K562 (cell line): ENCODE measurements around the gene RTBDN. TPM values are rescaled to one million over a fixed set of nuclear protein-coding genes. Genes with fewer than 3 reads are reported as not detected.

Experiments
- BCL6 ChIP-seq: fragments of 250-450 bp; sonication (Bioruptor Pico); IDR thresholded peaks from 2 replicates; pipeline ENCODE4 v1.4.0; 2020
- CREM ChIP-seq: IDR thresholded peaks from 2 replicates; pipeline ENCODE4 v1.6.1; 2014; ENCODE audit warnings: antibody characterized with exemption, low read depth
- EHMT2 ChIP-seq: fragments of 450-650 bp; IDR thresholded peaks from 2 replicates; pipeline ENCODE4 v1.6.1; 2018; ENCODE audit warnings: antibody characterized with exemption
- GTF2A2 ChIP-seq: IDR thresholded peaks from 2 replicates; pipeline ENCODE4 v1.6.1; 2016; ENCODE audit warnings: mild to moderate bottlenecking, missing genetic modification characterization, missing compliant biosample characterization
- HDGF ChIP-seq: fragments of 450-650 bp; IDR thresholded peaks from 2 replicates; pipeline ENCODE4 v1.6.1; 2016
- IFI16 ChIP-seq: fragments of 250-450 bp; sonication (Bioruptor Pico); IDR thresholded peaks from 2 replicates; pipeline ENCODE4 v2.1.2; 2022; ENCODE audit warnings: mild to moderate bottlenecking, inconsistent platforms
- JUND ChIP-seq, 2 experiments: IDR thresholded peaks; 2 replicates in 1 of 2; 3 replicates in 1 of 2; pipeline ENCODE4 v1.6.1; 2011; ENCODE audit warnings: borderline replicate concordance in 2 of 2, low read depth in 2 of 2, low read length in 2 of 2, improper control_type of control experiment in 1 of 2, missing biosample characterization in 1 of 2, missing genetic modification characterization in 1 of 2, missing genetic modification reagents in 1 of 2
- NELFE ChIP-seq: IDR thresholded peaks from 2 replicates; pipeline ENCODE4 v1.6.1; 2011; ENCODE audit warnings: mild to moderate bottlenecking; ENCODE audit not compliant: insufficient read depth, insufficient read length
- RB1 ChIP-seq: fragments of 450-650 bp; IDR thresholded peaks from 2 replicates; pipeline ENCODE4 v1.6.1; 2017; ENCODE audit warnings: low read depth, mild to moderate bottlenecking
- SMARCA4 ChIP-seq: fragments of 450-650 bp; IDR thresholded peaks from 2 replicates; pipeline ENCODE4 v1.6.1; 2016
- ZBTB33 ChIP-seq: sonication (generic); formaldehyde crosslinking; IDR thresholded peaks from 2 replicates; pipeline ENCODE4 v1.8.1; 2023; ENCODE audit warnings: mild to moderate bottlenecking, missing genetic modification reagents
- ZFPM2 ChIP-seq: fragments of 250-450 bp; sonication (Bioruptor Pico); IDR thresholded peaks from 2 replicates; pipeline ENCODE4 v1.5.1; 2022; ENCODE audit warnings: mild to moderate bottlenecking
- ZNF12 ChIP-seq: sonication (generic); formaldehyde crosslinking; IDR thresholded peaks from 2 replicates; pipeline ENCODE4 v1.4.0; 2020; ENCODE audit warnings: mild to moderate bottlenecking, missing genetic modification reagents
- ZNF146 ChIP-seq: IDR thresholded peaks from one replicate; pipeline ENCODE4 v1.6.1; 2018; ENCODE audit warnings: missing compliant biosample characterization; ENCODE audit not compliant: unreplicated experiment
- ZNF584 ChIP-seq: fragments of 200-800 bp; sonication (Bioruptor generic); IDR thresholded peaks from 2 replicates; pipeline ENCODE4 v1.6.1; 2016; ENCODE audit warnings: low read depth, mild to moderate bottlenecking, missing genetic modification characterization, missing compliant biosample characterization
- ZNF75A ChIP-seq: fragments of 450-650 bp; formaldehyde crosslinking; IDR thresholded peaks from 2 replicates; pipeline ENCODE4 v1.4.0; 2020; ENCODE audit warnings: mild to moderate bottlenecking
- ZNF766 ChIP-seq: fragments of 200-800 bp; sonication (Bioruptor generic); conservative IDR thresholded peaks from 2 replicates; pipeline ENCODE4 v1.6.1; 2016; ENCODE audit warnings: missing genetic modification characterization, missing compliant biosample characterization
- ZNF77 ChIP-seq: fragments of 250-450 bp; sonication (Bioruptor Pico); IDR thresholded peaks from 2 replicates; pipeline ENCODE4 v1.5.0; 2020
- polyA plus RNA-seq, 8 experiments: library from polyadenylated mRNA; depleted of rRNA in 4 of 8; stranded (reverse) in 5 of 8; unstranded in 3 of 8; fragments of >200 nt; fragmentation: Nextera tagmentation in 2 of 8; fragmentation: Illumina TruSeq in 1 of 8; extraction: Ambion mirVana in 2 of 8; extraction: Trizol in 1 of 8; gene quantifications; 2 replicates each; pipeline versions ENCODE4 v1.2.1 to v1.2.3, GENCODE V29; 2011 to 2014; ENCODE audit warnings: inconsistent platforms in 1 of 8, missing spikeins in 1 of 8
- total RNA-seq, 7 experiments: library from RNA; depleted of rRNA in 6 of 7; stranded (reverse); fragments of >200 nt in 6 of 7; fragmentation: Illumina TruSeq in 2 of 7; extraction: Trizol in 2 of 7; gene quantifications; 2 replicates each; pipeline versions ENCODE4 v1.2.1 to v1.2.3, GENCODE V29; 2011 to 2021; ENCODE audit warnings: low replicate concordance in 1 of 7
- TF ChIP-seq, protein P1 (sequence below): sonication (generic); formaldehyde crosslinking; IDR thresholded peaks from 2 replicates; pipeline ENCODE4 v1.8.0; 2023; ENCODE audit warnings: mild to moderate bottlenecking, missing genetic modification reagents

RTBDN gene
- total and polyA plus RNA-seq, 9 of the 15 experiments (the other 6 are each of a cell fraction or from before 2014, with no cell fraction given): 0.20 to 2.3 (median 0.72) TPM; not detected in 1

DNA sequence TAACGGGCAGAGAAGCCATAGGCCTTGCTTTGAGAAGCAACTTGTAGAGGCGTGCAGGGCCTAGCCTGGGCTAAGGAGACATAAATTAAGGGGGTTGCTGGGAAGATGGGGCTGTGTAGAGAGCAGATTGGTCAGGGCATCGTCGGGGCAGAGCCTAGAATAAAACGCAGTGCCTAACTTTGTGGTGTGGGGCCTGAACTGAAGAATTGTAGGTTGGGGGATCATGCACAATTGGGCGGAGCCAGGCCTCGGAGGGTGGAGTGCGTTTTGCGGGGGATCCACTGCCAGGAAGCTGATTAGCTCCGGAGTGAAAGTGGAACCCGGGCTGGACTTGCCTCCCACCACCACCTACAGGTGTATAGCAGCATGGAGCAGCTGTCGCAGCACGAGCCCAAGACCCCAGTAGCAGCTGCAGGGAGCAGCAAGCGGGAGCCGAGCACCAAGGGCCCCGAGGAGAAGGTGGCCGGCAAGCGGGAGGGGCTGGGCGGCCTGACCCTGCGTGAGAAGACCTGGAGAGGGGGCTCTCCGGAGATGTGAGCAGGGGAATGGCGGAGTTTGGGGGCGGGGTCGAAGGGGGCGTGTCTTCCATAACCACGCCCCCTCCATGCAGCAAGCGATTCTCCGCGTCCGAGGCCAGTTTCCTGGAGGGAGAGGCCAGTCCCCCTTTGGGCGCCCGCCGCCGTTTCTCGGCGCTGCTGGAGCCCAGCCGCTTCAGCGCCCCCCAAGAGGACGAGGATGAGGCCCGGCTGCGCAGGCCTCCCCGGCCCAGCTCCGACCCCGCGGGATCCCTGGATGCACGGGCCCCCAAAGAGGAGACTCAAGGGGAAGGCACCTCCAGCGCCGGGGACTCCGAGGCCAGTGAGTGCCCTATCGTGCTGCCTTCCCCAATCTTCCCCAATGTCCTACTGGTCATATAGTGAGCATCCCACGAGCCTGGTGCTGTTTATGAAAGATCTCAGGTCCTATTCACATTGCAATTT is 33.0 kb upstream of the RTBDN start (continued):
- TF ChIP-seq ZNF584 (CRISPR knock-in tag) (no peak), ZBTB33 (0 out of 2 replicates have a peak, but pooled peaks have one; percentile 11), RB1 (peak; percentile 33; the same call in 1 of the 2 replicates), EHMT2 (no peak), NELFE (no peak), GTF2A2 (tag) (no peak), ZNF12 (no peak), ZFPM2 (CRISPR knock-in tag) (no peak), ZNF766 (no peak), BCL6 (no peak), HDGF (0 out of 2 replicates have a peak, but pooled peaks have one; percentile 31), ZNF77 (CRISPR knock-in tag) (no peak), CREM (0 out of 2 replicates have a peak, but pooled peaks have one; percentile 13), JUND (IDR thresholded peaks at IDR 0.05; ENCODE audit: borderline replicate concordance, low read depth, low read length) (no peak), JUND (tag; IDR thresholded peaks at IDR 0.05; ENCODE audit: borderline replicate concordance, low read depth, low read length) (no peak), IFI16 (no peak), ZNF146 (CRISPR knock-in tag) (no peak), SMARCA4 (no peak), ZNF75A (CRISPR knock-in tag) (no peak)
- TF ChIP-seq, protein P1, sequence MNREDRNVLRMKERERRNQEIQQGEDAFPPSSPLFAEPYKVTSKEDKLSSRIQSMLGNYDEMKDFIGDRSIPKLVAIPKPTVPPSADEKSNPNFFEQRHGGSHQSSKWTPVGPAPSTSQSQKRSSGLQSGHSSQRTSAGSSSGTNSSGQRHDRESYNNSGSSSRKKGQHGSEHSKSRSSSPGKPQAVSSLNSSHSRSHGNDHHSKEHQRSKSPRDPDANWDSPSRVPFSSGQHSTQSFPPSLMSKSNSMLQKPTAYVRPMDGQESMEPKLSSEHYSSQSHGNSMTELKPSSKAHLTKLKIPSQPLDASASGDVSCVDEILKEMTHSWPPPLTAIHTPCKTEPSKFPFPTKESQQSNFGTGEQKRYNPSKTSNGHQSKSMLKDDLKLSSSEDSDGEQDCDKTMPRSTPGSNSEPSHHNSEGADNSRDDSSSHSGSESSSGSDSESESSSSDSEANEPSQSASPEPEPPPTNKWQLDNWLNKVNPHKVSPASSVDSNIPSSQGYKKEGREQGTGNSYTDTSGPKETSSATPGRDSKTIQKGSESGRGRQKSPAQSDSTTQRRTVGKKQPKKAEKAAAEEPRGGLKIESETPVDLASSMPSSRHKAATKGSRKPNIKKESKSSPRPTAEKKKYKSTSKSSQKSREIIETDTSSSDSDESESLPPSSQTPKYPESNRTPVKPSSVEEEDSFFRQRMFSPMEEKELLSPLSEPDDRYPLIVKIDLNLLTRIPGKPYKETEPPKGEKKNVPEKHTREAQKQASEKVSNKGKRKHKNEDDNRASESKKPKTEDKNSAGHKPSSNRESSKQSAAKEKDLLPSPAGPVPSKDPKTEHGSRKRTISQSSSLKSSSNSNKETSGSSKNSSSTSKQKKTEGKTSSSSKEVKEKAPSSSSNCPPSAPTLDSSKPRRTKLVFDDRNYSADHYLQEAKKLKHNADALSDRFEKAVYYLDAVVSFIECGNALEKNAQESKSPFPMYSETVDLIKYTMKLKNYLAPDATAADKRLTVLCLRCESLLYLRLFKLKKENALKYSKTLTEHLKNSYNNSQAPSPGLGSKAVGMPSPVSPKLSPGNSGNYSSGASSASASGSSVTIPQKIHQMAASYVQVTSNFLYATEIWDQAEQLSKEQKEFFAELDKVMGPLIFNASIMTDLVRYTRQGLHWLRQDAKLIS (CRISPR knock-in tag): no peak
